ENCODE results near the gene NFIC.
"Not testable (repeated sequence)": the region's sequence is repeated elsewhere in the genome, so short reads cannot be mapped to it uniquely, and the experiment has no call there.

NFIC gene

GRCh38 chr19:3375221-3376090, 9.1 kb downstream of the NFIC start:
- no peak for DNase-seq (ENCODE audit: low read depth, low spot score)
- Histone ChIP-seq H3K27me3 (ENCODE audit: control insufficient read depth, insufficient read depth, low read length) (peaks cover 27% of the 10 kb centered on the region), H3K4me3 (ENCODE audit: low read length) (no peak overlapping the region), H3K4me1 (ENCODE audit: control insufficient read depth, insufficient read depth, low read length) (peaks cover 2% of the 10 kb centered on the region; the same call in 1 of the 2 replicates), H3K27ac (ENCODE audit: low read length) (no peak overlapping the region), H3K9me3 (ENCODE audit: control insufficient read depth, insufficient read depth, low read length) (no peaks in the 10 kb centered on the region), H3K36me3 (ENCODE audit: control insufficient read depth, insufficient read depth, low read length) (no peaks in the 10 kb centered on the region)
- no CpG with 5 or more reads among the region's 32 CpGs for WGBS (ENCODE audit: insufficient coverage, insufficient read length)

- no CpG with 5 or more reads among the region's 12 CpGs for WGBS (ENCODE audit: insufficient coverage, insufficient read length)
- peaks cover 21% of the 10 kb centered on the region for H3K27me3 ChIP-seq (ENCODE audit: control insufficient read depth, insufficient read depth, low read length)
- not testable (repeated sequence) for H3K9me3 ChIP-seq (ENCODE audit: control insufficient read depth, insufficient read depth, low read length); DNase-seq (ENCODE audit: low read depth, low spot score); H3K4me1 ChIP-seq (ENCODE audit: control insufficient read depth, insufficient read depth, low read length); H3K4me3 ChIP-seq (ENCODE audit: low read length); H3K27ac ChIP-seq (ENCODE audit: low read length); H3K36me3 ChIP-seq (ENCODE audit: control insufficient read depth, insufficient read depth, low read length)
These were observed 9.7 kb downstream of the NFIC start for GRCh38 chr19:3376091-3376455.

GRCh38 chr19:3378352-3379150, 12.2 kb downstream of the NFIC start:
- Histone ChIP-seq H3K4me1 (ENCODE audit: control insufficient read depth, insufficient read depth, low read length) (no peaks in the 10 kb centered on the region), H3K36me3 (ENCODE audit: control insufficient read depth, insufficient read depth, low read length) (no peaks in the 10 kb centered on the region), H3K9me3 (ENCODE audit: control insufficient read depth, insufficient read depth, low read length) (no peaks in the 10 kb centered on the region), H3K27me3 (ENCODE audit: control insufficient read depth, insufficient read depth, low read length) (peaks cover 5% of the 10 kb centered on the region; the same call in 1 of the 2 replicates), H3K27ac (ENCODE audit: low read length) (no peak overlapping the region), H3K4me3 (ENCODE audit: low read length) (no peak overlapping the region)
- no peak for DNase-seq (ENCODE audit: low read depth, low spot score)
- WGBS (ENCODE audit: insufficient coverage, insufficient read length) = no CpG with 5 or more reads among the region's 11 CpGs

DNA sequence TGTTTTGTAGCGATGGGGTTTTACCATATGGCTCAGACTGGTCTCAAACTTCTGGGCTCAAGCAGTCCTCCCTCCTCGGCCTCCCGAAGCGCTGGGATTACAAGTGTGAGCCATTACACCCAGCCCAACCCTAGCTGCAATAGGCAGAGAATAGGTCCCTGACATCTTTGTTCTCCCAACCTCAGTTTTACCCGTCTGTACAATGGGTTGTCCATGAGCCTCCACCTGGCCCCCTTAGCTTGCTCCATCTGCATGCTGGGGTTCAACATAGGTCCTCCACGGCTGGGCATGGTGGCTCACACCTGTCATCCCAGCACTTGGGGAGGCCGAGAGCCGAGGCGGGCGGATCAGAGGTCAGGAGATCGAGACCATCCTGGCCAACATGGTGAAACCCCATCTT, 14.4 kb downstream of the NFIC start:
- Histone ChIP-seq H3K36me3 (ENCODE audit: control insufficient read depth, insufficient read depth, low read length) (no peaks in the 10 kb centered on the region), H3K27me3 (ENCODE audit: control insufficient read depth, insufficient read depth, low read length) (no peaks in the 10 kb centered on the region), H3K4me3 (ENCODE audit: low read length) (no peak overlapping the region), H3K9me3 (ENCODE audit: control insufficient read depth, insufficient read depth, low read length) (no peaks in the 10 kb centered on the region), H3K4me1 (ENCODE audit: control insufficient read depth, insufficient read depth, low read length) (peaks cover 3% of the 10 kb centered on the region; the same call in 1 of the 2 replicates), H3K27ac (ENCODE audit: low read length) (no peak overlapping the region)
- DNase-seq (ENCODE audit: low read depth, low spot score) = no peak
- WGBS (ENCODE audit: insufficient coverage, insufficient read length) = no CpG with 5 or more reads among the region's 11 CpGs

DNA sequence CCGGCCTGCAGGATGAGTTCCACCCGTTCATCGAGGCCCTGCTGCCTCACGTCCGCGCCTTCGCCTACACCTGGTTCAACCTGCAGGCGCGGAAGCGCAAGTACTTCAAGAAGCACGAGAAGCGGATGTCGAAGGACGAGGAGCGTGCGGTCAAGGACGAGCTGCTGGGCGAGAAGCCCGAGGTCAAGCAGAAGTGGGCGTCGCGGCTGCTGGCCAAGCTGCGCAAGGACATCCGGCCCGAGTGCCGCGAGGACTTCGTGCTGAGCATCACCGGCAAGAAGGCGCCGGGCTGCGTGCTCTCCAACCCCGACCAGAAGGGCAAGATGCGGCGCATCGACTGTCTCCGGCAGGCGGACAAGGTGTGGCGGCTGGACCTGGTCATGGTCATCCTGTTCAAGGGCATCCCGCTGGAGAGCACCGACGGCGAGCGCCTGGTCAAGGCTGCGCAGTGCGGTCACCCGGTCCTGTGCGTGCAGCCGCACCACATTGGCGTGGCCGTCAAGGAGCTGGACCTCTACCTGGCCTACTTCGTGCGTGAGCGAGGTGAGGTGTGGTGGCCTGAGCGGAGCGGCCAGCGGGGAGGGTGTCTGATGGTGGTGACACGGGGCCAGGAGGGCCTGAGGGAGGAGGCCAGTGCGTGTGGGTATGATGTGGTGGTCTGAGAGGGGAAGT, 15.5 kb downstream of the NFIC start:
- no CpG with 5 or more reads among the region's 59 CpGs for WGBS (ENCODE audit: insufficient coverage, insufficient read length)
- H3K27me3 ChIP-seq (ENCODE audit: control insufficient read depth, insufficient read depth, low read length) = no peaks in the 10 kb centered on the region

GRCh38 chr19:3382460-3383100, 16.2 kb downstream of the NFIC start:
- Histone ChIP-seq H3K4me1 (ENCODE audit: control insufficient read depth, insufficient read depth, low read length) (peaks cover 3% of the 10 kb centered on the region; the same call in 1 of the 2 replicates), H3K9me3 (ENCODE audit: control insufficient read depth, insufficient read depth, low read length) (no peaks in the 10 kb centered on the region), H3K27ac (ENCODE audit: low read length) (no peak overlapping the region), H3K27me3 (ENCODE audit: control insufficient read depth, insufficient read depth, low read length) (no peaks in the 10 kb centered on the region), H3K4me3 (ENCODE audit: low read length) (no peak overlapping the region), H3K36me3 (ENCODE audit: control insufficient read depth, insufficient read depth, low read length) (no peaks in the 10 kb centered on the region)
- no CpG with 5 or more reads among the region's 14 CpGs for WGBS (ENCODE audit: insufficient coverage, insufficient read length)
- DNase-seq (ENCODE audit: low read depth, low spot score) = no peak

More for the DNA sequence above, 15.5 kb downstream of the NFIC start:
- Histone ChIP-seq H3K27ac (ENCODE audit: low read length) (no peak overlapping the region), H3K4me1 (ENCODE audit: control insufficient read depth, insufficient read depth, low read length) (peaks cover 3% of the 10 kb centered on the region; the same call in 1 of the 2 replicates), H3K9me3 (ENCODE audit: control insufficient read depth, insufficient read depth, low read length) (no peaks in the 10 kb centered on the region), H3K4me3 (ENCODE audit: low read length) (no peak overlapping the region), H3K36me3 (ENCODE audit: control insufficient read depth, insufficient read depth, low read length) (no peaks in the 10 kb centered on the region)
- no peak for DNase-seq (ENCODE audit: low read depth, low spot score)

- Histone ChIP-seq H3K36me3 (ENCODE audit: control insufficient read depth, insufficient read depth, low read length) (no peaks in the 10 kb centered on the region), H3K9me3 (ENCODE audit: control insufficient read depth, insufficient read depth, low read length) (no peaks in the 10 kb centered on the region), H3K27me3 (ENCODE audit: control insufficient read depth, insufficient read depth, low read length) (no peaks in the 10 kb centered on the region), H3K4me3 (ENCODE audit: low read length) (no peak overlapping the region), H3K4me1 (ENCODE audit: control insufficient read depth, insufficient read depth, low read length) (peaks cover 3% of the 10 kb centered on the region; the same call in 1 of the 2 replicates), H3K27ac (ENCODE audit: low read length) (no peak overlapping the region)
- no CpG with 5 or more reads among the region's 13 CpGs for WGBS (ENCODE audit: insufficient coverage, insufficient read length)
- no peak for DNase-seq (ENCODE audit: low read depth, low spot score)
These were observed 16.8 kb downstream of the NFIC start for GRCh38 chr19:3383121-3383722.

DNA sequence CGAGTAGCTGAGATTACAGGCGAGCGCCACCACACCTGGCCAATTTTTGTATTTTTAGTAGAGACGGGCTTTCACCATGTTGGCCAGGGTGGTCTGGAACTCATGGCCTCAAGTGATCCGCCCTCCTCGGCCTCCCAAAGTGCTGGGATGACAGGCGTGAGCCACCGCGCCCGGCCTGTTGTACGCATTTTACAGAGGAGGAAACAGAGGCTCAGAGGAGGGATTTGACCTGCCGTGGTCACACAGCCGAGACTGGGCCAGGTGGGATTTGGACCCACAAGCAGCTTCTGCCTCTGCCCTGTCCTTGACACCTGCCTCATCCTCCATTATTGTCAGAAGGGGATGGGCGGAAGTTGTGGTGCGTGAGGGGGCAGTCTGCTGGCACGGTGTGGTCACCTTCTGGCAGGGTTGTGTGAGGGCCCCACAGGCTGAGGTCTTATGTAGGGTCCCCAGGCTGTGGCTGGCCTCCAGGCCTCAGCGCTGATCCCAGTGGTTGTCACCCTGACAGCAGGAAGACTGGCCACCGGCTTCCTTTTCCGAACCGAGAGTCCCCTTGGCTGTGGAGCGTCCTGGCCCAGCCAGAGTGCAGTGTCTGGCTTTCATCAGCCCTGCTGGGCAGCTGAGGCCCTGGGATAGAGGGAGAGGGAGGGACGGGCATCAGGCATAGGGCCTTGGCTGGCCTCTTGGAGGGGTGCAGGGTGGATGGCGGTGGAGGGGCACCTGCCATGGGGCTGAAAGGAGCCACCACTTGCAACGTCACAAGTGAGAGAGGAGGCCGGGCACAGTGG, 20.3 kb downstream of the NFIC start:
- no CpG with 5 or more reads among the region's 25 CpGs for WGBS (ENCODE audit: insufficient coverage, insufficient read length)
- H3K27me3 ChIP-seq (ENCODE audit: control insufficient read depth, insufficient read depth, low read length) = no peaks in the 10 kb centered on the region
- peaks cover 3% of the 10 kb centered on the region; the same call in 1 of the 2 replicates for H3K4me1 ChIP-seq (ENCODE audit: control insufficient read depth, insufficient read depth, low read length)
- no peak for DNase-seq (ENCODE audit: low read depth, low spot score)
- H3K27ac ChIP-seq (ENCODE audit: low read length) = no peak overlapping the region
- no peaks in the 10 kb centered on the region for H3K36me3 ChIP-seq (ENCODE audit: control insufficient read depth, insufficient read depth, low read length)
- no peaks in the 10 kb centered on the region for H3K9me3 ChIP-seq (ENCODE audit: control insufficient read depth, insufficient read depth, low read length)
- no peak overlapping the region for H3K4me3 ChIP-seq (ENCODE audit: low read length)
